Esophagus muscularis mucosa (tissue), 4 donors: Measurements from ENCODE around the gene TMEM114.

Experiments
- EP300 ChIP-seq: sonication (generic); formaldehyde crosslinking; IDR thresholded peaks from one replicate; pipeline ENCODE4 v1.6.1; 2017; ENCODE audit warnings: antibody characterized with exemption
- POLR2A ChIP-seq: fragments of 450-650 bp; IDR thresholded peaks from one replicate; pipeline ENCODE4 v1.6.1; 2017; ENCODE audit warnings: antibody characterized with exemption, moderate library complexity, mild to moderate bottlenecking, low read depth
- POLR2AphosphoS5 ChIP-seq, 2 donors: sonication (generic); formaldehyde crosslinking; IDR thresholded peaks; one replicate each; pipeline ENCODE4 v1.6.1; 2017; ENCODE audit warnings: antibody characterized with exemption in 2 of 2
- TF ChIP-seq, protein P1 (sequence below), 3 experiments: fragments of 200-600 bp in 2 of 3; fragments of 450-650 bp in 1 of 3; sonication (generic) in 2 of 3; IDR thresholded peaks; one replicate each; pipeline ENCODE4 v1.5.1; 2017 to 2019; ENCODE audit warnings: antibody characterized with exemption in 3 of 3, mild to moderate bottlenecking in 2 of 3, moderate library complexity in 1 of 3

DNA sequence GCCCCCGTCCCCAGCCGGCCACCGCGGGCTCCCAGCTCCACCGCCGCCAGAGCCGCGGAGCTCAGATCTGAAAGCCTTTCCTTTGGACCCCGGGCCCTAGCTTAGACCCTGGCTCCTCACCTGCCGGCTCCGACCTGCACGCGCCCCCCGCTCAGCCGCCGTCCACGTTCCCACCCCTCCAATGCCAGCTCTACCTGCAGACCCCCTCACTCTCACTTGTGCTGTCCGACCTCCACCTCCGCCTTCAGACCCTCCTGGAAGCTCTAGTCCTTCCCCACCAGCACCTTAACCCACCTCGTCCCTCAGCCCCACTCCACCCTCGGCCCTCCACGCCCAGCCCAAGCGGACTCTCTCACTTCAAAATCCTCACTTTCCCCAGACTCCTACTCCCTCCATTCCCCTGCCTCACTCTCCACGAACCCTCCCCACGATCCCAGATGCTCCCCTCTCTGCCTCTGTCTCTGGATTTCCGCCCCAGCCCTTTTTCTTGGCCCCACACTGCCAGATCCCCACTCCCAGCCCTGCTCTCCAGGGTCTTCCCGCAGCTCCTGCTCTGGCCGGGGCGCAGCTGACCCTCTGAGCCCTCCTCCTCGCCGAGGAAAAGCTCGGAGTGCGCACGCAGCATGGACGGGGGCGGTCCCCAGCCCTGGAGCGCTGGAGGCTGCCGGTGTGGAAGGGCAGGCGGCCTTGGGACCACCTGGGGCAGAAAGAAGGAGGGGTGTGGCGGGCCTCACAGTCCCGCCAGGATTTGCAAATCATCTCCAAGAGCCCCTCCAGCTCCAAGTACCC lies at the start of gene TMEM114:
- TF ChIP-seq, protein P1, sequence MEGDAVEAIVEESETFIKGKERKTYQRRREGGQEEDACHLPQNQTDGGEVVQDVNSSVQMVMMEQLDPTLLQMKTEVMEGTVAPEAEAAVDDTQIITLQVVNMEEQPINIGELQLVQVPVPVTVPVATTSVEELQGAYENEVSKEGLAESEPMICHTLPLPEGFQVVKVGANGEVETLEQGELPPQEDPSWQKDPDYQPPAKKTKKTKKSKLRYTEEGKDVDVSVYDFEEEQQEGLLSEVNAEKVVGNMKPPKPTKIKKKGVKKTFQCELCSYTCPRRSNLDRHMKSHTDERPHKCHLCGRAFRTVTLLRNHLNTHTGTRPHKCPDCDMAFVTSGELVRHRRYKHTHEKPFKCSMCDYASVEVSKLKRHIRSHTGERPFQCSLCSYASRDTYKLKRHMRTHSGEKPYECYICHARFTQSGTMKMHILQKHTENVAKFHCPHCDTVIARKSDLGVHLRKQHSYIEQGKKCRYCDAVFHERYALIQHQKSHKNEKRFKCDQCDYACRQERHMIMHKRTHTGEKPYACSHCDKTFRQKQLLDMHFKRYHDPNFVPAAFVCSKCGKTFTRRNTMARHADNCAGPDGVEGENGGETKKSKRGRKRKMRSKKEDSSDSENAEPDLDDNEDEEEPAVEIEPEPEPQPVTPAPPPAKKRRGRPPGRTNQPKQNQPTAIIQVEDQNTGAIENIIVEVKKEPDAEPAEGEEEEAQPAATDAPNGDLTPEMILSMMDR (IDR thresholded peaks at IDR 0.05): no peak
- no peak for TF ChIP-seq POLR2A
- no peak for TF ChIP-seq POLR2AphosphoS5 (IDR thresholded peaks at IDR 0.05)
- no peak for TF ChIP-seq EP300
